ENCODE measurements around the gene SLCO2A1. TPM values are rescaled to one million over a fixed set of nuclear protein-coding genes. Genes with fewer than 3 reads are reported as not detected.

SLCO2A1 gene
- total and polyA plus RNA-seq, 2 donors (not counting 1 experiment from before 2014, with no cell fraction given): not detected

GRCh38 chr3:133905376-133905775, 124.3 kb downstream of the SLCO2A1 start:
- no peaks in the 10 kb centered on the region for H3K4me1 ChIP-seq (ENCODE audit: control insufficient read depth in 2 of 2, insufficient read depth in 2 of 2, low read length in 2 of 2)
- no peaks in the 10 kb centered on the region for H3K4me1 Mint-ChIP-seq
- peaks cover 0 to 9% (median 8%) of the 10 kb centered on the region in 4 experiments for H3K27me3 ChIP-seq (replicated peaks in 1 of 4; ENCODE audit: control extremely low read depth in 1 of 4, control insufficient read depth in 3 of 4, insufficient read depth in 4 of 4, low read length in 3 of 4)
- H3K4me2 ChIP-seq (replicated peaks; ENCODE audit: low read depth, low read length, poor library complexity, severe bottlenecking): no peak overlapping the region
- H3K27ac Mint-ChIP-seq: no peak overlapping the region
- no peaks in the 10 kb centered on the region for H4K20me1 ChIP-seq (ENCODE audit: control insufficient read depth, insufficient read depth, low read length, poor library complexity, severe bottlenecking)
- no peak for ATAC-seq (ENCODE audit: low read depth)
- ChIA-PET POLR2A (no interaction called here), CTCF (no interaction called here)
- H2AFZ ChIP-seq (ENCODE audit: insufficient read depth, low read depth, low read length, poor library complexity, severe bottlenecking): no peak overlapping the region
- peaks cover 5% of the 10 kb centered on the region for H3K9me3 Mint-ChIP-seq (ENCODE audit: insufficient read depth)
- H3K79me2 ChIP-seq (ENCODE audit: control insufficient read depth, insufficient read depth, low read length): no peaks in the 10 kb centered on the region
- no peak for TF ChIP-seq EZH2 (IDR thresholded peaks at IDR 0.05; ENCODE audit: borderline replicate concordance, insufficient read depth, low read depth, low read length, poor library complexity, severe bottlenecking)
- TF ChIP-seq CTCF (IDR thresholded peaks at IDR 0.05): no peak
- WGBS (ENCODE audit: insufficient coverage): 83% methylated on average over 2 of the region's 3 CpGs
- H3K36me3 ChIP-seq (replicated peaks in 1 of 2; ENCODE audit: control extremely low read depth in 1 of 2, control insufficient read depth in 1 of 2, extremely low read depth in 1 of 2, insufficient read depth in 2 of 2, low read length in 1 of 2): no peaks in the 10 kb centered on the region
- peaks cover 0 to 3% (median 0%) of the 10 kb centered on the region in 3 donors for H3K9me3 ChIP-seq (ENCODE audit: control extremely low read depth in 1 of 3, control insufficient read depth in 2 of 3, insufficient read depth in 1 of 3, low read length in 2 of 3)
- no peak overlapping the region for H3K27ac ChIP-seq (ENCODE audit: low read length in 2 of 2)
- no peak overlapping the region for H3K9ac ChIP-seq (ENCODE audit: low read length)
- H3K4me3 ChIP-seq (ENCODE audit: control extremely low read depth in 1 of 5, extremely low read depth in 1 of 5, insufficient read depth in 1 of 5, low read depth in 2 of 5, low read length in 4 of 5): no peak overlapping the region
- intact Hi-C loops (cut with micrococcal nuclease): no loop called here
- no peak overlapping the region for H3K4me3 Mint-ChIP-seq
- DNase-seq: no peak
- H3K27me3 Mint-ChIP-seq: peaks cover 23% of the 10 kb centered on the region

- TF ChIP-seq CTCF (IDR thresholded peaks at IDR 0.05) (no peak), EZH2 (IDR thresholded peaks at IDR 0.05; ENCODE audit: borderline replicate concordance, insufficient read depth, low read depth, low read length, poor library complexity, severe bottlenecking) (no peak)
- H3K4me1 Mint-ChIP-seq: peaks cover 1% of the 10 kb centered on the region
- H4K20me1 ChIP-seq (ENCODE audit: control insufficient read depth, insufficient read depth, low read length, poor library complexity, severe bottlenecking): no peaks in the 10 kb centered on the region
- no peak for ATAC-seq (ENCODE audit: low read depth)
- WGBS (ENCODE audit: insufficient coverage): 100% methylated on average over 2 of the region's 5 CpGs
- H3K27ac Mint-ChIP-seq: no peak overlapping the region
- H3K36me3 ChIP-seq (replicated peaks in 1 of 2; ENCODE audit: control extremely low read depth in 1 of 2, control insufficient read depth in 1 of 2, extremely low read depth in 1 of 2, insufficient read depth in 2 of 2, low read length in 1 of 2): no peaks in the 10 kb centered on the region
- no peak overlapping the region for H3K9ac ChIP-seq (ENCODE audit: low read length)
- H3K9me3 ChIP-seq (ENCODE audit: control extremely low read depth in 1 of 3, control insufficient read depth in 2 of 3, insufficient read depth in 1 of 3, low read length in 2 of 3): peaks cover 0 to 2% (median 0%) of the 10 kb centered on the region in 3 donors
- H2AFZ ChIP-seq (ENCODE audit: insufficient read depth, low read depth, low read length, poor library complexity, severe bottlenecking): no peak overlapping the region
- H3K4me3 Mint-ChIP-seq: no peak overlapping the region
- intact Hi-C loops (cut with micrococcal nuclease): no loop called here
- DNase-seq: no peak
- peaks cover 0 to 15% (median 5%) of the 10 kb centered on the region in 4 experiments for H3K27me3 ChIP-seq (replicated peaks in 1 of 4; ENCODE audit: control extremely low read depth in 1 of 4, control insufficient read depth in 3 of 4, insufficient read depth in 4 of 4, low read length in 3 of 4)
- H3K27ac ChIP-seq (ENCODE audit: low read length in 2 of 2): no peak overlapping the region
- no peaks in the 10 kb centered on the region for H3K4me1 ChIP-seq (ENCODE audit: control insufficient read depth in 2 of 2, insufficient read depth in 2 of 2, low read length in 2 of 2)
- no peaks in the 10 kb centered on the region for H3K79me2 ChIP-seq (ENCODE audit: control insufficient read depth, insufficient read depth, low read length)
- peaks cover 5% of the 10 kb centered on the region for H3K9me3 Mint-ChIP-seq (ENCODE audit: insufficient read depth)
- H3K4me3 ChIP-seq (ENCODE audit: control extremely low read depth in 1 of 5, extremely low read depth in 1 of 5, insufficient read depth in 1 of 5, low read depth in 2 of 5, low read length in 4 of 5): no peak overlapping the region
- CTCF ChIA-PET: no interaction called here
- H3K4me2 ChIP-seq (replicated peaks; ENCODE audit: low read depth, low read length, poor library complexity, severe bottlenecking): no peak overlapping the region
- peaks cover 38% of the 10 kb centered on the region for H3K27me3 Mint-ChIP-seq
- POLR2A ChIA-PET: no interaction called here
Measured at GRCh38 chr3:133901847-133902246, 127.9 kb downstream of the SLCO2A1 start.
